Measurements from ENCODE around the gene ENDOD1. TPM values are rescaled to one million over a fixed set of nuclear protein-coding genes. Genes with fewer than 3 reads are reported as not detected.

Gene ENDOD1
- total RNA-seq, 1 donor from 2014 or later = 1.9 TPM

- Histone ChIP-seq H3K4me2 (no peak overlapping the region), H3K4me3 (no peak overlapping the region), H3K9me3 (ENCODE audit: low read depth) (no peaks in the 10 kb centered on the region), H4K20me1 (ENCODE audit: low read depth) (no peaks in the 10 kb centered on the region), H3K9ac (no peak overlapping the region), H3F3A (ENCODE audit: low read depth) (no peaks in the 10 kb centered on the region), H3K27me3 (no peaks in the 10 kb centered on the region), H3K4me1 (peaks cover 9% of the 10 kb centered on the region), H2AFZ (replicated peaks) (no peak overlapping the region), H3K79me2 (ENCODE audit: low read depth) (no peaks in the 10 kb centered on the region), H3K27ac (no peak overlapping the region), H3K36me3 (no peaks in the 10 kb centered on the region)
- no peaks in the 10 kb centered on the region for H3K36me3 Mint-ChIP-seq
- H3K4me1 Mint-ChIP-seq = peaks cover 23% of the 10 kb centered on the region
- no peak overlapping the region for H3K27ac Mint-ChIP-seq
- DNase-seq (ENCODE audit: low spot score) = no peak
- TF ChIP-seq EZH2phosphoT487 (IDR thresholded peaks at IDR 0.05) (no peak), CTCF (IDR thresholded peaks at IDR 0.05) (no peak), EZH2 (IDR thresholded peaks at IDR 0.05) (no peak)
- peaks cover 7% of the 10 kb centered on the region for H3K27me3 Mint-ChIP-seq (ENCODE audit: insufficient read depth, low read depth)
- H3K9me3 Mint-ChIP-seq = no peaks in the 10 kb centered on the region
- H3K4me3 Mint-ChIP-seq = no peak overlapping the region
Measured at GRCh38 chr11:95102733-95103132, 13.1 kb downstream of the ENDOD1 start.

- Histone ChIP-seq H3K27ac (no peak overlapping the region), H3K9ac (no peak overlapping the region), H3K4me3 (no peak overlapping the region), H4K20me1 (ENCODE audit: low read depth) (no peaks in the 10 kb centered on the region), H3K79me2 (ENCODE audit: low read depth) (no peaks in the 10 kb centered on the region), H3F3A (ENCODE audit: low read depth) (peaks cover 7% of the 10 kb centered on the region), H2AFZ (replicated peaks) (no peak overlapping the region), H3K36me3 (no peaks in the 10 kb centered on the region), H3K4me2 (no peak overlapping the region), H3K9me3 (ENCODE audit: low read depth) (no peaks in the 10 kb centered on the region), H3K27me3 (no peaks in the 10 kb centered on the region), H3K4me1 (peaks cover 18% of the 10 kb centered on the region)
- Mint-ChIP-seq H3K27ac (no peak overlapping the region), H3K9me3 (no peaks in the 10 kb centered on the region), H3K4me1 (peaks cover 32% of the 10 kb centered on the region), H3K4me3 (no peak overlapping the region), H3K27me3 (ENCODE audit: insufficient read depth, low read depth) (peaks cover 5% of the 10 kb centered on the region), H3K36me3 (no peaks in the 10 kb centered on the region)
- TF ChIP-seq EZH2phosphoT487 (IDR thresholded peaks at IDR 0.05) (no peak), EZH2 (IDR thresholded peaks at IDR 0.05) (no peak), CTCF (IDR thresholded peaks at IDR 0.05) (no peak)
- no peak for DNase-seq (ENCODE audit: low spot score)
Measured at GRCh38 chr11:95103701-95104100, 14.1 kb downstream of the ENDOD1 start.

GRCh38 chr11:95104121-95104830, 14.6 kb downstream of the ENDOD1 start:
- Histone ChIP-seq H3K9ac (no peak overlapping the region), H4K20me1 (ENCODE audit: low read depth) (no peaks in the 10 kb centered on the region), H3K79me2 (ENCODE audit: low read depth) (no peaks in the 10 kb centered on the region), H3F3A (ENCODE audit: low read depth) (peaks cover 8% of the 10 kb centered on the region), H3K36me3 (no peaks in the 10 kb centered on the region), H3K4me3 (no peak overlapping the region), H3K4me2 (no peak overlapping the region), H3K27ac (no peak overlapping the region), H3K27me3 (no peaks in the 10 kb centered on the region), H3K4me1 (peaks cover 24% of the 10 kb centered on the region), H2AFZ (replicated peaks) (no peak overlapping the region), H3K9me3 (ENCODE audit: low read depth) (no peaks in the 10 kb centered on the region)
- DNase-seq (ENCODE audit: low spot score) = no peak
- Mint-ChIP-seq H3K9me3 (no peaks in the 10 kb centered on the region), H3K27ac (no peak overlapping the region), H3K36me3 (no peaks in the 10 kb centered on the region), H3K4me3 (no peak overlapping the region), H3K4me1 (peaks cover 38% of the 10 kb centered on the region), H3K27me3 (ENCODE audit: insufficient read depth, low read depth) (peaks cover 4% of the 10 kb centered on the region)
- TF ChIP-seq EZH2 (IDR thresholded peaks at IDR 0.05) (no peak), EZH2phosphoT487 (IDR thresholded peaks at IDR 0.05) (no peak), CTCF (IDR thresholded peaks at IDR 0.05) (no peak)
